Prostate gland (tissue), 2 donors: ENCODE measurements around the gene PRKCQ. TPM values are rescaled to one million over a fixed set of nuclear protein-coding genes. Genes with fewer than 3 reads are reported as not detected.

ENCODE experiments used
- DNase-seq: peaks from one replicate; pipeline ENCODE4 v3.0.0-alpha.2; 2019; ENCODE audit warnings: low spot score
- H3K27ac ChIP-seq, 2 donors: fragments of 200-600 bp; sonication (generic); 2 replicates each; pipeline ENCODE4 v1.5.1; 2017 to 2019
- H3K27me3 ChIP-seq: fragments of 200-600 bp; sonication (generic); replicated peaks from 2 replicates; pipeline ENCODE4 v1.5.1; 2019; ENCODE audit not compliant: insufficient read depth
- H3K36me3 ChIP-seq, 2 donors: fragments of 200-600 bp; sonication (generic); 1 replicate in 1 of 2; 2 replicates in 1 of 2; pipeline versions ENCODE4 v1.5.1 to v1.8.1; 2017 to 2019
- H3K4me1 ChIP-seq: fragments of 200-600 bp; sonication (generic); replicated peaks from 2 replicates; pipeline ENCODE4 v1.5.1; 2019
- H3K4me3 ChIP-seq, 2 donors: fragments of 200-600 bp; sonication (generic); 2 replicates each; pipeline ENCODE4 v1.5.1; 2017 to 2019
- H3K9me3 ChIP-seq: fragments of 200-600 bp; sonication (generic); 2 replicates; pipeline ENCODE4 v1.5.1; 2017
- CTCF ChIP-seq, 4 experiments: fragments of 200-600 bp in 2 of 4; fragments of 450-650 bp in 2 of 4; sonication (generic) in 2 of 4; IDR thresholded peaks; 1 replicate in 3 of 4; 2 replicates in 1 of 4; pipeline ENCODE4 v1.5.1; 2016 to 2019; ENCODE audit warnings: antibody characterized with exemption in 4 of 4, mild to moderate bottlenecking in 2 of 4, moderate library complexity in 2 of 4
- POLR2A ChIP-seq: fragments of 450-650 bp; IDR thresholded peaks from one replicate; pipeline ENCODE4 v1.6.1; 2016; ENCODE audit warnings: antibody characterized with exemption, mild to moderate bottlenecking
- POLR2AphosphoS5 ChIP-seq: sonication (generic); formaldehyde crosslinking; IDR thresholded peaks from one replicate; pipeline ENCODE4 v1.6.1; 2017; ENCODE audit warnings: antibody characterized with exemption
- WGBS: methylation state at CpG from one replicate; pipeline ENCODE4 v1.1.5; 2018; 5-methylcytosine and 5-hydroxymethylcytosine counted together
- intact Hi-C: fragments of 100-400 bp; cut with DNase I; formaldehyde crosslinking; loops from one replicate; pipeline ENCODE4 v1.14.2; 2022
- total RNA-seq, 2 donors: library from RNA; depleted of rRNA; stranded (reverse); fragments of >200 nt; gene quantifications; one replicate each; pipeline ENCODE4 v1.1.0, GENCODE V29; 2016

PRKCQ gene
- total RNA-seq, 2 donors from 2014 or later = 0.87 to 1.4 TPM

DNA sequence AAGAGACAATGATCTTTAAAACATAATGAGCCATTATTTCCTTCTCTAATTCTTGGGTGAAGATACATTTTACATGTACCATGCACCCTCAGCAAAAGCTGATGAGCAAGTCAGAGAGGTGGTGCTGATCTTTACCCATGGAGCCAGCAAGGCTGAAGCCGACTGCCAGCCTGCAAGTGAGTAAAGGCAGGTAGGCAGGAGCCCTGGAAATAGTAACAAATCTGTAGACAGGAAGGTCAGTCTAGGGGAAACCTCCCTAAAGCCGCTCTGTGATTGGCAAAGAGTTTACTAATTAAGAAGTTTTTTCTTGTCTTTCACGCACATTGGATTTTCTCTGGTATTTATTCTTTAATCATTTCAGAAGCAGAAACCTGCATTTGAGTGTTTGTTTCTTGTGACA lies 67.9 kb downstream of the PRKCQ start:
- TF ChIP-seq CTCF (IDR thresholded peaks at IDR 0.05) (no peak), POLR2A (no peak), POLR2AphosphoS5 (no peak)
- Histone ChIP-seq H3K9me3 (no peaks in the 10 kb centered on the region), H3K36me3 (no peaks in the 10 kb centered on the region), H3K27ac (no peak overlapping the region), H3K4me3 (no peak overlapping the region), H3K4me1 (no peaks in the 10 kb centered on the region), H3K27me3 (no peaks in the 10 kb centered on the region)
- intact Hi-C loops = no loop called here
- WGBS = 94% methylated on average over 3 of the region's 3 CpGs
- no peak for DNase-seq

GRCh38 chr10:6511347-6511746 lies 68.7 kb downstream of the PRKCQ start:
- H3K9me3 ChIP-seq = no peaks in the 10 kb centered on the region
- WGBS = 96% methylated on average over 6 of the region's 6 CpGs
- no peak for TF ChIP-seq POLR2AphosphoS5
- TF ChIP-seq CTCF (IDR thresholded peaks at IDR 0.05) = no peak
- TF ChIP-seq POLR2A = no peak
- H3K4me1 ChIP-seq = no peaks in the 10 kb centered on the region
- H3K36me3 ChIP-seq = no peaks in the 10 kb centered on the region
- H3K27me3 ChIP-seq = no peaks in the 10 kb centered on the region
- intact Hi-C loops = no loop called here
- H3K27ac ChIP-seq = no peak overlapping the region
- DNase-seq = no peak
- H3K4me3 ChIP-seq = no peak overlapping the region

DNA sequence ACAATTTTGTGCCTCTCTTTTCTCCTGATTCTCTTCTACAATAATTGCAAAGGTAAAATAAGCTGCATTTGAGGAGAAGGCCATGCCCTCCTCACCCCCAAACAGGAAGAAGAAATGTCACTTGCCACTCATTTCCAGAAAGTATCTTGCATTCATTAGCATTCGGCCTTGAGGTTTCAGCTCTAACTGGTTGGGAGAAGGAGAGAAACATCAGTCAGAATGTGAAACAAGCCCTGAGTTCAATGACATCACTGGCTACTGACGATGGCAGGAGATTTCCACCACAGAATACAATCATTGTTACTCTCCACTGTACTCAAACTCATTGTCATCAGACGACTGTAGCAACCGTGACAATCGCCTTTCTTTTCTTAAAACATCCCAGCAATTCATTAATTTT lies 72.8 kb downstream of the PRKCQ start:
- Histone ChIP-seq H3K27me3 (no peaks in the 10 kb centered on the region), H3K36me3 (no peaks in the 10 kb centered on the region), H3K4me1 (no peaks in the 10 kb centered on the region), H3K27ac (no peak overlapping the region), H3K9me3 (no peaks in the 10 kb centered on the region), H3K4me3 (no peak overlapping the region)
- intact Hi-C loops = no loop called here
- TF ChIP-seq POLR2AphosphoS5 (no peak), CTCF (IDR thresholded peaks at IDR 0.05) (no peak), POLR2A (no peak)
- no peak for DNase-seq
- 94% methylated on average over 5 of the region's 5 CpGs for WGBS

GRCh38 chr10:6505300-6505699 lies 74.8 kb downstream of the PRKCQ start:
- Histone ChIP-seq H3K27ac (no peak overlapping the region), H3K36me3 (no peaks in the 10 kb centered on the region), H3K9me3 (no peaks in the 10 kb centered on the region), H3K4me1 (no peaks in the 10 kb centered on the region), H3K4me3 (no peak overlapping the region), H3K27me3 (no peaks in the 10 kb centered on the region)
- intact Hi-C loops = no loop called here
- DNase-seq = no peak
- no peak for TF ChIP-seq POLR2A
- no peak for TF ChIP-seq POLR2AphosphoS5
- no peak for TF ChIP-seq CTCF (IDR thresholded peaks at IDR 0.05)

- Histone ChIP-seq H3K9me3 (no peaks in the 10 kb centered on the region), H3K27ac (no peak overlapping the region), H3K4me1 (no peaks in the 10 kb centered on the region), H3K27me3 (no peaks in the 10 kb centered on the region), H3K36me3 (no peaks in the 10 kb centered on the region), H3K4me3 (no peak overlapping the region)
- WGBS = 64% methylated on average over 1 of the region's 1 CpG
- no peak for DNase-seq
- intact Hi-C loops = no loop called here
- no peak for TF ChIP-seq POLR2A
- no peak for TF ChIP-seq POLR2AphosphoS5
- TF ChIP-seq CTCF (IDR thresholded peaks at IDR 0.05) = no peak
Measured at GRCh38 chr10:6504296-6504695, 75.8 kb downstream of the PRKCQ start.
